MM.1S (cell line): Measurements from ENCODE around the gene PLTP.
A peak's percentile ranks its signal among the peaks of the same experiment; 100 is the strongest.

Experiments
- DNase-seq: peaks from one replicate; pipeline ENCODE4 v3.0.0-alpha.2; 2015
- H2AFZ ChIP-seq: fragments of 300-600 bp; sonication (generic); 2 replicates; pipeline ENCODE4 v1.6.0; 2016; ENCODE audit warnings: antibody characterized with exemption, low read length
- H3F3A ChIP-seq: fragments of 300-600 bp; sonication (generic); 2 replicates; pipeline ENCODE4 v1.6.1; 2016; ENCODE audit warnings: mild to moderate bottlenecking, antibody characterized with exemption, low read length, moderate library complexity, mixed read lengths; ENCODE audit not compliant: insufficient read depth
- H3K27ac ChIP-seq: fragments of 300-600 bp; sonication (generic); 2 replicates; pipeline ENCODE4 v1.5.1; 2016; ENCODE audit warnings: mild to moderate bottlenecking, low read length
- H3K27me3 ChIP-seq: fragments of 300-600 bp; sonication (generic); replicated peaks from 2 replicates; pipeline ENCODE4 v1.6.0; 2016; ENCODE audit warnings: low read length; ENCODE audit not compliant: insufficient read depth
- H3K36me3 ChIP-seq: fragments of 300-600 bp; sonication (generic); replicated peaks from 2 replicates; pipeline ENCODE4 v1.6.1; 2016; ENCODE audit warnings: mild to moderate bottlenecking, low read length, mixed read lengths; ENCODE audit not compliant: insufficient read depth
- H3K4me1 ChIP-seq: fragments of 300-600 bp; sonication (generic); 2 replicates; pipeline ENCODE4 v1.6.1; 2016; ENCODE audit warnings: low read length, mixed read lengths
- H3K4me2 ChIP-seq: fragments of 300-600 bp; sonication (generic); 2 replicates; pipeline ENCODE4 v1.6.0; 2016; ENCODE audit warnings: low read depth, low read length
- H3K4me3 ChIP-seq: fragments of 300-600 bp; sonication (generic); 2 replicates; pipeline ENCODE4 v1.5.1; 2016; ENCODE audit warnings: low read length, mixed read lengths
- H3K79me2 ChIP-seq: fragments of 300-600 bp; sonication (generic); 2 replicates; pipeline ENCODE4 v1.6.1; 2016; ENCODE audit warnings: mixed run types, low read length, mixed read lengths
- H3K9ac ChIP-seq: fragments of 300-600 bp; sonication (generic); 2 replicates; pipeline ENCODE4 v1.6.1; 2016; ENCODE audit warnings: low read length, mixed read lengths
- H3K9me2 ChIP-seq: fragments of 300-600 bp; sonication (generic); replicated peaks from 2 replicates; pipeline ENCODE4 v1.6.1; 2016; ENCODE audit warnings: mild to moderate bottlenecking, low read length, mixed read lengths; ENCODE audit not compliant: insufficient read depth
- H3K9me3 ChIP-seq: fragments of 300-600 bp; sonication (generic); replicated peaks from 2 replicates; pipeline ENCODE4 v1.6.1; 2016; ENCODE audit warnings: mild to moderate bottlenecking, low read length, mixed read lengths; ENCODE audit not compliant: insufficient read depth
- H4K20me1 ChIP-seq: fragments of 300-600 bp; sonication (generic); 2 replicates; pipeline ENCODE4 v1.6.1; 2016; ENCODE audit warnings: mild to moderate bottlenecking, low read length, moderate library complexity, mixed read lengths; ENCODE audit not compliant: insufficient read depth
- CTCF ChIP-seq: fragments of 300-600 bp; sonication (generic); IDR thresholded peaks from 2 replicates; pipeline ENCODE4 v1.5.1; 2016; ENCODE audit warnings: antibody characterized with exemption, low read length, mixed read lengths
- EZH2 ChIP-seq: fragments of 300-600 bp; sonication (generic); optimal IDR thresholded peaks from 2 replicates; pipeline ENCODE3; 2017; ENCODE audit warnings: low read depth, mild to moderate bottlenecking, antibody characterized with exemption, low read length, mixed read lengths
- EZH2phosphoT487 ChIP-seq: fragments of 300-600 bp; sonication (generic); IDR thresholded peaks from 2 replicates; pipeline ENCODE4 v1.6.1; 2018; ENCODE audit warnings: antibody characterized with exemption, low read length

The PLTP gene

GRCh38 chr20:45857114-45857881 is 54.7 kb downstream of the PLTP start, which contains the start of the genes ACOT8 and ZSWIM3:
Gene ACOT8, minus strand, starts transcription at chr20:45857392. Its CDS starts 77 bp downstream, at chr20:45857315.
Gene ZSWIM3, plus strand, starts transcription at chr20:45857614. Its CDS starts 212 bp downstream, at chr20:45857826.
- H3K9me2 ChIP-seq, result no peaks in the 10 kb centered on the region
- no peaks in the 10 kb centered on the region for H3K27me3 ChIP-seq
- peaks cover 6% of the 10 kb centered on the region for H3K4me1 ChIP-seq
- peak within 1 kb of the TSS; percentile 96 for H2AFZ ChIP-seq
- H3K27ac ChIP-seq, result peak within 1 kb of the TSS; percentile 47; the same call in 1 of the 2 replicates
- H3K9me3 ChIP-seq, result no peaks in the 10 kb centered on the region
- TF ChIP-seq EZH2 (no peak), CTCF (no peak), EZH2phosphoT487 (no peak)
- no peaks in the 10 kb centered on the region for H4K20me1 ChIP-seq
- H3K36me3 ChIP-seq, result no peaks in the 10 kb centered on the region
- H3K4me3 ChIP-seq, result peak within 1 kb of the TSS; percentile 92
- peak within 1 kb of the TSS; percentile 81 for H3K9ac ChIP-seq
- H3K79me2 ChIP-seq, result peaks cover 36% of the 10 kb centered on the region
- no peaks in the 10 kb centered on the region for H3F3A ChIP-seq
- peak within 1 kb of the TSS; percentile 94 for H3K4me2 ChIP-seq
- peak; percentile 100 for DNase-seq

- no peaks in the 10 kb centered on the region for H3F3A ChIP-seq
- H3K9ac ChIP-seq, result no peak overlapping the region
- no peak overlapping the region for H3K27ac ChIP-seq
- no peaks in the 10 kb centered on the region for H3K9me3 ChIP-seq
- no peak for DNase-seq
- no peak for TF ChIP-seq EZH2phosphoT487
- no peak for TF ChIP-seq EZH2
- TF ChIP-seq CTCF, result no peak
- H3K4me3 ChIP-seq, result no peak overlapping the region
- H2AFZ ChIP-seq, result no peak overlapping the region
- H3K9me2 ChIP-seq, result no peaks in the 10 kb centered on the region
- no peaks in the 10 kb centered on the region for H3K36me3 ChIP-seq
- H3K79me2 ChIP-seq, result peaks cover 30% of the 10 kb centered on the region
- peaks cover 5% of the 10 kb centered on the region for H3K4me1 ChIP-seq
- no peaks in the 10 kb centered on the region for H4K20me1 ChIP-seq
- no peak overlapping the region for H3K4me2 ChIP-seq
- no peaks in the 10 kb centered on the region for H3K27me3 ChIP-seq
Measured at GRCh38 chr20:45853484-45853883, 58.5 kb downstream of the PLTP start.

- no peaks in the 10 kb centered on the region for H3K27me3 ChIP-seq
- H3K9me2 ChIP-seq, result no peaks in the 10 kb centered on the region
- H3K4me2 ChIP-seq, result no peak overlapping the region
- no peaks in the 10 kb centered on the region for H3K9me3 ChIP-seq
- peaks cover 24% of the 10 kb centered on the region for H3K79me2 ChIP-seq
- no peak for TF ChIP-seq EZH2phosphoT487
- TF ChIP-seq CTCF, result no peak
- DNase-seq, result no peak
- no peak overlapping the region for H3K27ac ChIP-seq
- H2AFZ ChIP-seq, result no peak overlapping the region
- H3K4me3 ChIP-seq, result no peak overlapping the region
- no peaks in the 10 kb centered on the region for H4K20me1 ChIP-seq
- no peaks in the 10 kb centered on the region for H3K36me3 ChIP-seq
- H3K4me1 ChIP-seq, result no peaks in the 10 kb centered on the region; the same call in 1 of the 2 replicates
- no peaks in the 10 kb centered on the region for H3F3A ChIP-seq
- no peak overlapping the region for H3K9ac ChIP-seq
Measured at GRCh38 chr20:45852326-45852725, 59.6 kb downstream of the PLTP start.
